Fibroblast of skin of right biceps (primary cell): ENCODE data around the gene FUT8.
A peak's percentile ranks its signal among the peaks of the same experiment; 100 is the strongest.
"Not testable (repeated sequence)": the region's sequence is repeated elsewhere in the genome, so short reads cannot be mapped to it uniquely, and the experiment has no call there.

Experiments
- DNase-seq: peaks from one replicate; pipeline ENCODE4 v3.0.0-alpha.2; 2013

FUT8 gene

GRCh38 chr14:65456247-65456646 lies 43.7 kb downstream of the FUT8 start:
- no peak for DNase-seq

DNA sequence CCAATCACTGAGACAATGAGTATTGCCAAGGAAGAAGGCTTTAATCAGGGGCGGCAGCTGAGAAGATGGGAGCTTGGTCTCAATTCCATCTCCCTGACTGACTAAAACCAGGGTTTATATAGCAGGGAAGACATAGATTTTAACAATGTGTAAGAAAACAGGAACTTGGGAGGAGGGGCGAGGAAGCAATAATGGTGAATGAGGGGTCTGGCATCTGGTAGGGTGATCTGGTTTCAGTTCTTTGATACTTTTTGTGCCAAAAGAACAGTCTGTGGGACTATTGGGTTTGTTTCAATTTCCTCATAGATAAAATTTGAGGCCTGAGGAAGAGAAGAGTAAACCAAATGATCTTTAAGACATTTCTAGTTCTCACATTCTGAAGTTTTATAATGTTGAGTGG lies 49.2 kb downstream of the FUT8 start:
- peak; percentile 51 for DNase-seq

GRCh38 chr14:65462411-65462810 lies 49.9 kb downstream of the FUT8 start:
- DNase-seq, result peak; percentile 90

- no peak for DNase-seq
Measured at GRCh38 chr14:65465584-65465983, 53.1 kb downstream of the FUT8 start.

DNA sequence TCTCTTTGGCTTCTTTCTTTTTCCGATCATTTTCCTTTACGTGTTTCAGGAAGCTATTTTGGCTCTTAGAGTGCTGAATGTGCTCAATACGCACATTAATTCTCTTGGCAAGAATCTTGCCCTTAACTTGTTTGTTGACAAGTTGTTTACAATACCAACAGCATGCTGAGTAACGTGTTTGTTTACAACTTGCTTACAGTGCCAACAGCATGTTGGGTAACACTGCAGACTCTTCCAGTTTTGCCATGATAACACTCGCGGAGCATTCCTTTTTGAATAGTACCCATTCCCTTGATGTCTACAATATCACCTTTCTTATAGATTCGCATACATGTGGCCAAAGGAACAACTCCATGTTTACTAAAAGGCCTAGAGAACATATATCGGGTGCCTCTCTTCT lies 55.4 kb downstream of the FUT8 start:
- DNase-seq, result not testable (repeated sequence)

- no peak for DNase-seq
Measured at GRCh38 chr14:65469903-65470302, 57.4 kb downstream of the FUT8 start.

DNA sequence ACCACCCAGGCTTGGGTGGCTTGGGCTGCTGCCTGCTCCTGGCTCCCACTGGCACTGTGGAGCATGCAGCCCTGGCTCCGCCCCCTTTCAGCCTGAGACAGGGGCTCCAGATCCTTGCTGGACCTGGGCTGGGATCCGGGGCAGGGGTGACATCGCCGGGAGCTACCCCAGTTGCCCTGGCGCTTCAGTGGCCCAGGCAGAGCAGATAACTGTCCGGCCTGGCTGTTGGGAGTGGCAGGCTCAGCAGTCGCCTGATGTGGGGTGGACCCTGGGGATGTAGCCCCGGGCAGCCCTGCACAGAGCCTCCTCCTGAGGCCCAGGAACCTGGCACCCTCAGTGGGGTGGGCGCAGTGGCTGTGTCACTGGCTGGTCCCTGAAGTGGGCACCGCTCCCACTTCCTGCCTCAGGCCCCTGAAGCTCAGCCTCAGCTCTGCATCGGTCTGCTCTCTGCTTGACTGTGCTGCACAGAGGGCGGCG lies 57.9 kb downstream of the FUT8 start:
- no peak for DNase-seq

- no peak for DNase-seq
Measured at GRCh38 chr14:65471038-65471878, 58.7 kb downstream of the FUT8 start.

GRCh38 chr14:65472189-65472588 lies 59.7 kb downstream of the FUT8 start:
- no peak for DNase-seq

DNA sequence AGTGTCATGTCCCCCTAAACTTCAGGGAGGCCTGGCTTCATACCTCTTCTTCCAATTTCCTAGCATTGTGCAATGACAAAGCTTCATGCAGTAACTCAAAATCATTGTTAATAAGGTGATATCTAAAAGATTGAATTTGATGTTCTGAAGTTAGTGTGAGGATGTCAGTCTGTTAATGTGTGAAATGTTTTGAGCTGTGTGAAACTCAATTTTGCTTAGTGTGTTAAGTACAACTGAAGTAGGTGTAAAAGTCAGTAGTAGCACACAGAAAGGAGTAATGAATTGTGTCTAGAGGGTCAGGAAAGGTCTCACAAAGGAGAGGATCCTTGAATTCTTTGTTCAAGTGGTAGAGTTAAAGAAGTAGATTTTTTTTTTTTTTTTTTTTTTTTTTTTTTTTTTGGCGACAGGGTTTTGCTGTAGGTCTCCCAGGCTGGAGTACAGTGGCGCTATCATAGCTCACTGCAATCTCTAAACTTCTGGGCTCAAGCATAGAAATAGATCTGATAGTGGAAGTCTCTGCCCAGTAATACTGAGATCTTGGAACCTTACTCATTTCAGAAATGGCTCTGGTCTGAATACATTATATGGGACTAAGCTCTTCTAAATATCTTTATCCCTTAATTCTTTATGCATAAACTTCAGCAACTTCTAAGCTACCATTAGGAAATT lies 63.9 kb downstream of the FUT8 start:
- DNase-seq, result no peak

DNA sequence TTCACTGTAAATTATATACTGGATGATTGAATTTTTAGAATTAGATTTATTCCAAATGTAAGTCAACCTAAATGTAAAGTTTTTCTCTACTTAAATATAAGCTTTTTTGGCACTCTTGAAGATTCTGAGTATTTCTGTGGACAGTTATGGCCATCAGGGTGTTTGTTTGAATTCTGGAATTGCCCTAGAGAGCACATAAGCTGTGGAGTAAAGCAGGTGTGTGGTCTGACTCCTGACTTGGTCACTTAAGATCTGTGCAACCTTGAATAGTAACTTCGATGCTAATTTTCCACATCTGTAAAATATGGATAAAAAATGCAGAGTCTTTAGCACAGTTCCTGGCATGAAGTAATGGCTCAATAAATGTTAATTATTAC lies 64.4 kb downstream of the FUT8 start:
- no peak for DNase-seq

GRCh38 chr14:65478017-65478416 lies 65.5 kb downstream of the FUT8 start:
- DNase-seq, result no peak

- DNase-seq, result peak; percentile 59
Measured at GRCh38 chr14:65478596-65478995, 66.1 kb downstream of the FUT8 start.

DNA sequence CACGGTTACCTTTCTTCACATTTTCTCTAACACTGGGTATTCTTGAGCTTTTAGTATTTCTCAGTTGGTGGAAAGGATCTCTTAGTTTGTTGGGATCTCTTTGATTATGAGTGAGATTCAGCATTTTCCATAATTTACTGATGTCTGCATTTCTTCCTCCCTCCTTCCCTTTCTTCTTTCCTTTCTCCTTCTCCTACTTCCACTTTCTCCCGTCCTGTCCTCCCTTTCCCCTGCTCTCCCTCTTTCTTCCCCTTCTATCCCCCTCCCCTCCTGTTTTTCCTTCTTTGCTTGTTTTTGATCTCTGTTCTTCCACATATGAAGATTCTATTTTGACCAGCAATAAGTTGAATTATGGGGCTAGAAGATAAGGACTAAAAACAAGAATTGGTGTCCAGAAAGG lies 66.9 kb downstream of the FUT8 start:
- no peak for DNase-seq

DNA sequence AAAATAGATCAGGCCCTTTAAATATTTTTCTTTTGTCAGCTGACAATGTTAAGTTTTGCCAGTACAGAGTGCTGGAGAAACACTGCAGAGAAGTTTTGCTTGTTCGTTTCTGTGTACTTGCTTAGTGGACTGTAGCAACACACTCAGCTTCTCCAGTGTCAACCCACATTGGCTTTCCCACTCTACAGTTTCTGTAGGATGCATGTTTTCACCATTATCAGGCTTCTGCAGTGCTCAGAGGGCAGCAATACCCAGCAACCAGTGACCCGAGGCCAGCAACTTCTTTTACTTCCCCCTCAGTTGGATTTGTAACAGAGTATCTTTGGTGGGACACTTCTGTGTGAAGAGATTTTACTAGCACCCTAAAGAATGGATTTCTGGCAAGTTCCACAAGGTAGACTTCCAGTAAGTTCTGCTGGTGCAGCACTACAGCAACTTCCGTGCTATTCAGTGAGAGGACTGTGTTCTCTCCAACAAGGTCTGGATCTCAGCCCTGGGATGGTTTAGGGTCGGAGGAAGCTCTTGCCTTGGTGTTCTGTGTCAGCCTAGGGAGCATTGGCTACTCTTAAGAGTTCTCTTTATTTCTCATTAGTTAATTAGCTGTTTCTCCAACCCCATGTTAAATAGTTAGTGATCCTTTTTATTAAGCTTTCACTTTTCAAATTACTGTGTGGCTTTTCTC lies 70.4 kb downstream of the FUT8 start:
- DNase-seq, result no peak

- no peak for DNase-seq
Measured at GRCh38 chr14:65483647-65484046, 71.1 kb downstream of the FUT8 start.

DNA sequence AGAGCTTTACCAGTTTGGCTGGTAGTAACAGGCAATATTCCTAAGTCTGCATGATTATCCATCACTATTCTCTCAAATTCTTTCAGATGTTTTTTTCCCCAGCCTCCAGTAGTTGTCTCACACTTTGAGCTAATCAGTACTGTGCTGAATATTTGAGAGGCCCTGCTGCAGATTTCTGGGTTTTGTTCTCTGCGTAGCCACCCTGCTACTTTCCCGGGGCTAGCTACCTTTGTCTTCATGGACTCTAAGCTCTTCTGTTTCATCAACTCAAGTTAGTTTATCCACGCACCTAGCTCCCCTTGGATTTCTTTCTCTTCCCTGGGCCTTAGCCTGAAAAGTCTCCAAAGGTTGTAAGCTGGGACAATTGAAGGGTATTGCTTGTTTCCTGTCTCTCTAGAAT lies 73.0 kb downstream of the FUT8 start:
- no peak for DNase-seq

GRCh38 chr14:65486863-65487262 lies 74.3 kb downstream of the FUT8 start:
- DNase-seq, result no peak

- DNase-seq, result no peak
Measured at GRCh38 chr14:65487783-65488494, 75.4 kb downstream of the FUT8 start.

- DNase-seq, result no peak
Measured at GRCh38 chr14:65491274-65491673, 78.7 kb downstream of the FUT8 start.

- DNase-seq, result no peak
Measured at GRCh38 chr14:65492266-65492665, 79.7 kb downstream of the FUT8 start.

- DNase-seq, result peak; percentile 8
Measured at GRCh38 chr14:65495196-65495595, 82.7 kb downstream of the FUT8 start.
